Endothelial cell of umbilical vein (primary cell): ENCODE results near the gene DDX54. TPM values are rescaled to one million over a fixed set of nuclear protein-coding genes. Genes with fewer than 3 reads are reported as not detected.

Source experiments
- BruUV-seq: library from RNA; stranded (reverse); fragments of 400-500 nt; replicated peaks from 2 replicates; lab custom pipeline; 2021; lab: Mats Ljungman, UMichigan
- CTCF ChIA-PET: fragments of 300-600, 350-600 bp; sonication (Branson Sonifier 250); formaldehyde crosslinking; loops from one replicate; lab custom pipeline; 2021; ENCODE audit warnings: antibody characterized with exemption, inconsistent platforms; lab: Charles Lee
- POLR2A ChIA-PET: fragments of 300-600, 350-600 bp; sonication (Branson Sonifier 250); formaldehyde crosslinking; loops from one replicate; lab custom pipeline; 2021; ENCODE audit warnings: antibody characterized with exemption, inconsistent platforms; lab: Charles Lee
- DNase-seq: peaks from one replicate; pipeline ENCODE4 v3.0.0-alpha.2; 2011; ENCODE audit warnings: low read depth, low spot score
- FAIRE-seq: peaks from 2 replicates; lab custom pipeline; 2011; peaks lifted over from hg19 to GRCh38; lab: Jason Lieb, UNC
- H2AFZ ChIP-seq: 2 replicates; pipeline ENCODE4 v1.6.0; 2012; ENCODE audit warnings: low read depth, low read length, control low read depth, inconsistent platforms
- H3K27ac ChIP-seq: 2 replicates; pipeline ENCODE4 v1.5.1; 2011; ENCODE audit warnings: low read depth, mild to moderate bottlenecking, control low read depth, low read length, moderate library complexity; ENCODE audit not compliant: insufficient read depth
- H3K27me3 ChIP-seq, 2 experiments: 2 replicates each; pipeline versions ENCODE4 v1.6.0 to v1.6.1; 2011; ENCODE audit warnings: low read length in 2 of 2, mixed read lengths in 1 of 2; ENCODE audit not compliant: control insufficient read depth in 2 of 2, insufficient read depth in 2 of 2
- H3K36me3 ChIP-seq, 2 experiments: 2 replicates in 1 of 2; 3 replicates in 1 of 2; pipeline ENCODE4 v1.5.1; 2011; ENCODE audit warnings: low read length in 2 of 2, mild to moderate bottlenecking in 1 of 2, moderate library complexity in 1 of 2; ENCODE audit not compliant: control insufficient read depth in 2 of 2, insufficient read depth in 2 of 2; ENCODE audit errors: extremely low read depth in 1 of 2
- H3K4me1 ChIP-seq: 3 replicates; pipeline ENCODE4 v1.5.1; 2011; ENCODE audit warnings: mild to moderate bottlenecking, low read length; ENCODE audit not compliant: control insufficient read depth, insufficient read depth; ENCODE audit errors: extremely low read depth
- H3K4me2 ChIP-seq: 2 replicates; pipeline ENCODE4 v1.6.1; 2011; ENCODE audit warnings: low read length, control low read depth, mixed read lengths; ENCODE audit not compliant: insufficient read depth
- H3K4me3 ChIP-seq, 3 experiments: fragments of 200-600 bp in 1 of 3; sonication (generic), shearing (Covaris generic) in 1 of 3; replicated peaks in 1 of 3; 2 replicates each; pipeline ENCODE4 v1.5.1; 2011 to 2016; ENCODE audit warnings: control low read depth in 3 of 3, low read length in 3 of 3, mild to moderate bottlenecking in 2 of 3, inconsistent platforms in 1 of 3, low read depth in 1 of 3, moderate library complexity in 1 of 3; ENCODE audit not compliant: insufficient read depth in 1 of 3
- H3K79me2 ChIP-seq: 2 replicates; pipeline ENCODE4 v1.6.0; 2012; ENCODE audit warnings: low read length, inconsistent platforms; ENCODE audit not compliant: control insufficient read depth, insufficient read depth
- H3K9ac ChIP-seq: replicated peaks from 2 replicates; pipeline ENCODE3; 2011; ENCODE audit warnings: low read length, control low read depth; ENCODE audit not compliant: insufficient read depth; ENCODE audit errors: extremely low read depth
- H3K9me1 ChIP-seq: replicated peaks from 3 replicates; pipeline ENCODE4 v1.6.0; 2011; ENCODE audit warnings: mild to moderate bottlenecking, low read length; ENCODE audit not compliant: control insufficient read depth, insufficient read depth; ENCODE audit errors: extremely low read depth
- H3K9me3 ChIP-seq: replicated peaks from 2 replicates; pipeline ENCODE4 v1.5.1; 2012; ENCODE audit warnings: low read length, inconsistent platforms; ENCODE audit not compliant: control insufficient read depth, insufficient read depth
- H4K20me1 ChIP-seq: replicated peaks from 2 replicates; pipeline ENCODE3; 2011; ENCODE audit warnings: mild to moderate bottlenecking, low read length; ENCODE audit not compliant: control insufficient read depth, insufficient read depth; ENCODE audit errors: extremely low read depth
- EZH2 ChIP-seq: IDR thresholded peaks from 2 replicates; pipeline ENCODE4 v1.6.1; 2012; ENCODE audit warnings: borderline replicate concordance, low read depth, mild to moderate bottlenecking, moderate library complexity, low read length, inconsistent platforms; ENCODE audit not compliant: severe bottlenecking
- FOS ChIP-seq: IDR thresholded peaks from 2 replicates; pipeline ENCODE4 v1.6.1; 2011; ENCODE audit warnings: mild to moderate bottlenecking, low read length, moderate library complexity, borderline replicate concordance; ENCODE audit not compliant: insufficient read depth
- GATA2 ChIP-seq: IDR thresholded peaks from 2 replicates; pipeline ENCODE4 v1.7.0; 2011; ENCODE audit warnings: low read depth, mild to moderate bottlenecking, moderate library complexity, mixed read lengths, low read length; ENCODE audit not compliant: insufficient read length, insufficient read depth
- JUN ChIP-seq: IDR thresholded peaks from 2 replicates; pipeline ENCODE4 v1.6.1; 2011; ENCODE audit warnings: borderline replicate concordance, low read depth; ENCODE audit not compliant: insufficient read length, insufficient read depth
- MYC ChIP-seq: IDR thresholded peaks from one replicate; pipeline ENCODE4 v1.6.1; 2011; ENCODE audit warnings: mild to moderate bottlenecking, low read depth, low read length
- POLR2A ChIP-seq: IDR thresholded peaks from 2 replicates; pipeline ENCODE4 v1.6.1; 2012; ENCODE audit warnings: low read depth, mild to moderate bottlenecking, control low read depth, low read length
- POLR2AphosphoS5 ChIP-seq: IDR thresholded peaks from 2 replicates; pipeline ENCODE4 v1.6.1; 2012; ENCODE audit warnings: low read depth, mild to moderate bottlenecking, control low read depth, low read length, moderate library complexity; ENCODE audit not compliant: insufficient read depth
- dilution Hi-C: fragments of 300-500 bp; cut with MboI; formaldehyde crosslinking; loops from one replicate; pipeline ENCODE4 v1.15.0; 2019; ENCODE audit warnings: low sequenced_read_pairs; ENCODE audit not compliant: extremely low pct_ligation_motif_present
- intact Hi-C: fragments of 100-400 bp; cut with micrococcal nuclease; formaldehyde crosslinking; loops from one replicate; pipeline ENCODE4 v1.10.0; 2022
- polyA plus RNA-seq, 4 experiments: library from polyadenylated mRNA; depleted of rRNA in 3 of 4; stranded (reverse) in 3 of 4; unstranded in 1 of 4; fragments of >200 nt; gene quantifications; 2 replicates each; pipeline versions ENCODE4 v1.2.1 to v1.2.3, GENCODE V29; 2011 to 2012; ENCODE audit warnings: missing spikeins in 1 of 4
- total RNA-seq: library from RNA; stranded (reverse); gene quantifications from 2 replicates; pipeline ENCODE4 v1.2.3, GENCODE V29; 2021
- TF ChIP-seq, protein P1 (sequence below), 2 donors: IDR thresholded peaks; 1 replicate in 1 of 2; 2 replicates in 1 of 2; pipeline ENCODE4 v1.5.1; 2011; ENCODE audit warnings: low read length in 2 of 2, mild to moderate bottlenecking in 2 of 2, moderate library complexity in 2 of 2, control low read depth in 1 of 2, inconsistent platforms in 1 of 2, low read depth in 1 of 2; ENCODE audit not compliant: insufficient read depth in 1 of 2; ENCODE audit errors: extremely low read depth in 1 of 2
- TF ChIP-seq, protein P2 (sequence below): IDR thresholded peaks from 2 replicates; pipeline ENCODE4 v1.6.1; 2011; ENCODE audit not compliant: insufficient read depth, insufficient read length

Gene DDX54
- total and polyA plus RNA-seq, 2 donors (not counting 3 experiments of a cell fraction or from before 2014, with no cell fraction given) = 54.1 to 90.0 TPM

DNA sequence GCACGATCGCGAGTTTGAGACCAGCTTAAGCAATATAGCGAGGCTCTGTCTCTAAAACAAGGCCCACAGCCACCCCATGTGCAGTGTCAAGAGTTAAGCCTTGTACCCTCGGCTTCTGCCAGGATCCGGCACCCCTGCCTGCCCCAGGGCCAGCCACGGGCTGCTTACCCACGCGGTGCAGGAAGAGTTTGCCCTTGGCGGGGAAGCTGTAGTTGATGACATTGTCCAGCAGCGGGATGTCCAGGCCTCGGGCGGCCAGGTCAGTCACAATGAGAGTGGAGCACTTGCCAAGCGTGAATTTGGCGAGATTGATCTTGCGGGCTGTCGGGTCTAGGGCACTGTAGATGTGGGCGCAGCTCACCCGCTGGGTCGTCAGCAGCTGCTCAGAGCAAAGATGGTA is 13.1 kb downstream of the DDX54 start:
- Histone ChIP-seq H3K4me3 (no peak overlapping the region), H3K27ac (no peak overlapping the region), H3K36me3 (peaks cover 20 to 50% of the 10 kb centered on the region in 2 experiments), H3K4me1 (no peaks in the 10 kb centered on the region), H3K4me2 (no peak overlapping the region), H2AFZ (no peak overlapping the region), H3K27me3 (no peaks in the 10 kb centered on the region), H3K79me2 (no peaks in the 10 kb centered on the region), H3K9ac (no peak overlapping the region), H3K9me1 (no peaks in the 10 kb centered on the region), H3K9me3 (no peaks in the 10 kb centered on the region), H4K20me1 (no peaks in the 10 kb centered on the region)
- no peak for TF ChIP-seq GATA2
- TF ChIP-seq, protein P1, sequence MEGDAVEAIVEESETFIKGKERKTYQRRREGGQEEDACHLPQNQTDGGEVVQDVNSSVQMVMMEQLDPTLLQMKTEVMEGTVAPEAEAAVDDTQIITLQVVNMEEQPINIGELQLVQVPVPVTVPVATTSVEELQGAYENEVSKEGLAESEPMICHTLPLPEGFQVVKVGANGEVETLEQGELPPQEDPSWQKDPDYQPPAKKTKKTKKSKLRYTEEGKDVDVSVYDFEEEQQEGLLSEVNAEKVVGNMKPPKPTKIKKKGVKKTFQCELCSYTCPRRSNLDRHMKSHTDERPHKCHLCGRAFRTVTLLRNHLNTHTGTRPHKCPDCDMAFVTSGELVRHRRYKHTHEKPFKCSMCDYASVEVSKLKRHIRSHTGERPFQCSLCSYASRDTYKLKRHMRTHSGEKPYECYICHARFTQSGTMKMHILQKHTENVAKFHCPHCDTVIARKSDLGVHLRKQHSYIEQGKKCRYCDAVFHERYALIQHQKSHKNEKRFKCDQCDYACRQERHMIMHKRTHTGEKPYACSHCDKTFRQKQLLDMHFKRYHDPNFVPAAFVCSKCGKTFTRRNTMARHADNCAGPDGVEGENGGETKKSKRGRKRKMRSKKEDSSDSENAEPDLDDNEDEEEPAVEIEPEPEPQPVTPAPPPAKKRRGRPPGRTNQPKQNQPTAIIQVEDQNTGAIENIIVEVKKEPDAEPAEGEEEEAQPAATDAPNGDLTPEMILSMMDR (IDR thresholded peaks at IDR 0.05; ENCODE audit: extremely low read depth in 1 of 2, insufficient read depth in 1 of 2, low read depth in 1 of 2, low read length in 2 of 2) = no peak
- TF ChIP-seq POLR2AphosphoS5 = no peak
- TF ChIP-seq MYC = no peak
- no peak for TF ChIP-seq EZH2
- no peak for TF ChIP-seq JUN
- no peak for TF ChIP-seq FOS
- TF ChIP-seq, protein P2, sequence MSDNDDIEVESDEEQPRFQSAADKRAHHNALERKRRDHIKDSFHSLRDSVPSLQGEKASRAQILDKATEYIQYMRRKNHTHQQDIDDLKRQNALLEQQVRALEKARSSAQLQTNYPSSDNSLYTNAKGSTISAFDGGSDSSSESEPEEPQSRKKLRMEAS = no peak
- TF ChIP-seq POLR2A = no peak
- dilution Hi-C loops = no loop called here
- DNase-seq = no peak
- ChIA-PET CTCF (interaction anchor here (6.4 kb wide), 1 partner anchor 179 kb away, joined by 83 read pairs; no protein-coding TSS in a partner anchor), POLR2A (no interaction called here)
- no peak for FAIRE-seq
- intact Hi-C loops = no loop called here
- BruUV-seq = no TSS peak
